ENCODE results near the gene TCEANC2. TPM values are rescaled to one million over a fixed set of nuclear protein-coding genes. Genes with fewer than 3 reads are reported as not detected.

Gene TCEANC2
- total and polyA plus RNA-seq, 2 experiments from 2014 or later, result 6.0 to 6.3 TPM

DNA sequence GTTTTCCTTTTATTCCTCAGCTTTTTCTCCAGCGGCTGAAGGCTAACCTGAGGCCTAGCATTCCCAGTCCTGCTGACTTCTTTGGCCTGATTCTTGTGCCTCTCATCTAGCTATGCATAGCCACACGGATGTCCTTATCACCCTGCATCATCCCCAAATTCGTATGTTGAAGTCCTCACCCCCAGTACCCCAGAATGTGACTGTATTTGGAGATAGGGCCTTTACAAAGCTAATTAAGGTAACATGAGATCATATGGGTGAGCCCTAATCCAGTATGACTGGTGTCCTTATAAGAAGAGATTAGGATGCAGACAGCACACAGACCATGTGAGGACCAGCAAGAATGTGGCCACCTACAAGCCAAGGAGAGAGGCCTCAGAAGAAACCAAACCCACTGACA, 54.7 kb downstream of the TCEANC2 start:
- Mint-ChIP-seq H3K36me3 (ENCODE audit: low read depth) (no peaks in the 10 kb centered on the region), H3K27me3 (ENCODE audit: insufficient read depth, low read depth, poor library complexity) (peaks cover 2% of the 10 kb centered on the region), H3K27ac (no peak overlapping the region), H3K9me3 (no peaks in the 10 kb centered on the region; the same call in 2 of the 3 replicates), H3K4me3 (no peak overlapping the region), H3K4me1 (peaks cover 2% of the 10 kb centered on the region)
- Histone ChIP-seq H3K4me2 (no peak overlapping the region), H3K36me3 (ENCODE audit: insufficient read depth) (no peaks in the 10 kb centered on the region), H2AFZ (no peak overlapping the region), H3K79me2 (replicated peaks; ENCODE audit: insufficient read depth) (no peaks in the 10 kb centered on the region), H3K4me3 (no peak overlapping the region), H3F3A (replicated peaks; ENCODE audit: low read depth) (no peaks in the 10 kb centered on the region), H4K20me1 (replicated peaks; ENCODE audit: insufficient read depth) (no peaks in the 10 kb centered on the region), H3K27ac (ENCODE audit: low read depth) (no peak overlapping the region), H3K9me2 (ENCODE audit: insufficient read depth) (no peaks in the 10 kb centered on the region), H3K4me1 (ENCODE audit: insufficient read depth) (no peaks in the 10 kb centered on the region), H3K27me3 (ENCODE audit: insufficient read depth) (no peaks in the 10 kb centered on the region)
- TF ChIP-seq, protein P1, sequence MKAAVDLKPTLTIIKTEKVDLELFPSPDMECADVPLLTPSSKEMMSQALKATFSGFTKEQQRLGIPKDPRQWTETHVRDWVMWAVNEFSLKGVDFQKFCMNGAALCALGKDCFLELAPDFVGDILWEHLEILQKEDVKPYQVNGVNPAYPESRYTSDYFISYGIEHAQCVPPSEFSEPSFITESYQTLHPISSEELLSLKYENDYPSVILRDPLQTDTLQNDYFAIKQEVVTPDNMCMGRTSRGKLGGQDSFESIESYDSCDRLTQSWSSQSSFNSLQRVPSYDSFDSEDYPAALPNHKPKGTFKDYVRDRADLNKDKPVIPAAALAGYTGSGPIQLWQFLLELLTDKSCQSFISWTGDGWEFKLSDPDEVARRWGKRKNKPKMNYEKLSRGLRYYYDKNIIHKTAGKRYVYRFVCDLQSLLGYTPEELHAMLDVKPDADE (IDR thresholded peaks at IDR 0.05), result no peak
- TF ChIP-seq ZNF331 (CRISPR knock-in tag; IDR thresholded peaks at IDR 0.05; ENCODE audit: low read depth) (no peak), STAT1 (IDR thresholded peaks at IDR 0.05; ENCODE audit: unreplicated experiment) (no peak), CREB1 (CRISPR knock-in tag; IDR thresholded peaks at IDR 0.05; ENCODE audit: low read depth) (no peak), EZH2 (IDR thresholded peaks at IDR 0.05; ENCODE audit: low read depth, unreplicated experiment) (no peak), JUNB (IDR thresholded peaks at IDR 0.05; ENCODE audit: unreplicated experiment) (no peak), EZH2phosphoT487 (IDR thresholded peaks at IDR 0.05; ENCODE audit: unreplicated experiment) (no peak), ZNF114 (CRISPR knock-in tag; IDR thresholded peaks at IDR 0.05) (no peak), POLR2AphosphoS5 (IDR thresholded peaks at IDR 0.05; ENCODE audit: low read depth) (no peak), NANOG (IDR thresholded peaks at IDR 0.05; ENCODE audit: borderline replicate concordance) (no peak)
- TF ChIP-seq, protein P2, sequence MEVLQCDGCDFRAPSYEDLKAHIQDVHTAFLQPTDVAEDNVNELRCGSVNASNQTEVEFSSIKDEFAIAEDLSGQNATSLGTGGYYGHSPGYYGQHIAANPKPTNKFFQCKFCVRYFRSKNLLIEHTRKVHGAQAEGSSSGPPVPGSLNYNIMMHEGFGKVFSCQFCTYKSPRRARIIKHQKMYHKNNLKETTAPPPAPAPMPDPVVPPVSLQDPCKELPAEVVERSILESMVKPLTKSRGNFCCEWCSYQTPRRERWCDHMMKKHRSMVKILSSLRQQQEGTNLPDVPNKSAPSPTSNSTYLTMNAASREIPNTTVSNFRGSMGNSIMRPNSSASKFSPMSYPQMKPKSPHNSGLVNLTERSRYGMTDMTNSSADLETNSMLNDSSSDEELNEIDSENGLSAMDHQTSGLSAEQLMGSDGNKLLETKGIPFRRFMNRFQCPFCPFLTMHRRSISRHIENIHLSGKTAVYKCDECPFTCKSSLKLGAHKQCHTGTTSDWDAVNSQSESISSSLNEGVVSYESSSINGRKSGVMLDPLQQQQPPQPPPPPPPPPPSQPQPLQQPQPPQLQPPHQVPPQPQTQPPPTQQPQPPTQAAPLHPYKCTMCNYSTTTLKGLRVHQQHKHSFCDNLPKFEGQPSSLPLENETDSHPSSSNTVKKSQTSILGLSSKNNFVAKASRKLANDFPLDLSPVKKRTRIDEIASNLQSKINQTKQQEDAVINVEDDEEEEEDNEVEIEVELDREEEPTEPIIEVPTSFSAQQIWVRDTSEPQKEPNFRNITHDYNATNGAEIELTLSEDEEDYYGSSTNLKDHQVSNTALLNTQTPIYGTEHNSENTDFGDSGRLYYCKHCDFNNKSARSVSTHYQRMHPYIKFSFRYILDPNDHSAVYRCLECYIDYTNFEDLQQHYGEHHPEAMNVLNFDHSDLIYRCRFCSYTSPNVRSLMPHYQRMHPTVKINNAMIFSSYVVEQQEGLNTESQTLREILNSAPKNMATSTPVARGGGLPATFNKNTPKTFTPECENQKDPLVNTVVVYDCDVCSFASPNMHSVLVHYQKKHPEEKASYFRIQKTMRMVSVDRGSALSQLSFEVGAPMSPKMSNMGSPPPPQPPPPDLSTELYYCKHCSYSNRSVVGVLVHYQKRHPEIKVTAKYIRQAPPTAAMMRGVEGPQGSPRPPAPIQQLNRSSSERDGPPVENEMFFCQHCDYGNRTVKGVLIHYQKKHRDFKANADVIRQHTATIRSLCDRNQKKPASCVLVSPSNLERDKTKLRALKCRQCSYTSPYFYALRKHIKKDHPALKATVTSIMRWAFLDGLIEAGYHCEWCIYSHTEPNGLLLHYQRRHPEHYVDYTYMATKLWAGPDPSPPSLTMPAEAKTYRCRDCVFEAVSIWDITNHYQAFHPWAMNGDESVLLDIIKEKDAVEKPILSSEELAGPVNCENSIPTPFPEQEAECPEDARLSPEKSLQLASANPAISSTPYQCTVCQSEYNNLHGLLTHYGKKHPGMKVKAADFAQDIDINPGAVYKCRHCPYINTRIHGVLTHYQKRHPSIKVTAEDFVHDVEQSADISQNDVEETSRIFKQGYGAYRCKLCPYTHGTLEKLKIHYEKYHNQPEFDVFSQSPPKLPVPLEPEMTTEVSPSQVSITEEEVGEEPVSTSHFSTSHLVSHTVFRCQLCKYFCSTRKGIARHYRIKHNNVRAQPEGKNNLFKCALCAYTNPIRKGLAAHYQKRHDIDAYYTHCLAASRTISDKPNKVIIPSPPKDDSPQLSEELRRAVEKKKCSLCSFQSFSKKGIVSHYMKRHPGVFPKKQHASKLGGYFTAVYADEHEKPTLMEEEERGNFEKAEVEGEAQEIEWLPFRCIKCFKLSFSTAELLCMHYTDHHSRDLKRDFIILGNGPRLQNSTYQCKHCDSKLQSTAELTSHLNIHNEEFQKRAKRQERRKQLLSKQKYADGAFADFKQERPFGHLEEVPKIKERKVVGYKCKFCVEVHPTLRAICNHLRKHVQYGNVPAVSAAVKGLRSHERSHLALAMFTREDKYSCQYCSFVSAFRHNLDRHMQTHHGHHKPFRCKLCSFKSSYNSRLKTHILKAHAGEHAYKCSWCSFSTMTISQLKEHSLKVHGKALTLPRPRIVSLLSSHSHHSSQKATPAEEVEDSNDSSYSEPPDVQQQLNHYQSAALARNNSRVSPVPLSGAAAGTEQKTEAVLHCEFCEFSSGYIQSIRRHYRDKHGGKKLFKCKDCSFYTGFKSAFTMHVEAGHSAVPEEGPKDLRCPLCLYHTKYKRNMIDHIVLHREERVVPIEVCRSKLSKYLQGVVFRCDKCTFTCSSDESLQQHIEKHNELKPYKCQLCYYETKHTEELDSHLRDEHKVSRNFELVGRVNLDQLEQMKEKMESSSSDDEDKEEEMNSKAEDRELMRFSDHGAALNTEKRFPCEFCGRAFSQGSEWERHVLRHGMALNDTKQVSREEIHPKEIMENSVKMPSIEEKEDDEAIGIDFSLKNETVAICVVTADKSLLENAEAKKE (CRISPR knock-in tag; IDR thresholded peaks at IDR 0.05), result no peak
- TF ChIP-seq, protein P3, sequence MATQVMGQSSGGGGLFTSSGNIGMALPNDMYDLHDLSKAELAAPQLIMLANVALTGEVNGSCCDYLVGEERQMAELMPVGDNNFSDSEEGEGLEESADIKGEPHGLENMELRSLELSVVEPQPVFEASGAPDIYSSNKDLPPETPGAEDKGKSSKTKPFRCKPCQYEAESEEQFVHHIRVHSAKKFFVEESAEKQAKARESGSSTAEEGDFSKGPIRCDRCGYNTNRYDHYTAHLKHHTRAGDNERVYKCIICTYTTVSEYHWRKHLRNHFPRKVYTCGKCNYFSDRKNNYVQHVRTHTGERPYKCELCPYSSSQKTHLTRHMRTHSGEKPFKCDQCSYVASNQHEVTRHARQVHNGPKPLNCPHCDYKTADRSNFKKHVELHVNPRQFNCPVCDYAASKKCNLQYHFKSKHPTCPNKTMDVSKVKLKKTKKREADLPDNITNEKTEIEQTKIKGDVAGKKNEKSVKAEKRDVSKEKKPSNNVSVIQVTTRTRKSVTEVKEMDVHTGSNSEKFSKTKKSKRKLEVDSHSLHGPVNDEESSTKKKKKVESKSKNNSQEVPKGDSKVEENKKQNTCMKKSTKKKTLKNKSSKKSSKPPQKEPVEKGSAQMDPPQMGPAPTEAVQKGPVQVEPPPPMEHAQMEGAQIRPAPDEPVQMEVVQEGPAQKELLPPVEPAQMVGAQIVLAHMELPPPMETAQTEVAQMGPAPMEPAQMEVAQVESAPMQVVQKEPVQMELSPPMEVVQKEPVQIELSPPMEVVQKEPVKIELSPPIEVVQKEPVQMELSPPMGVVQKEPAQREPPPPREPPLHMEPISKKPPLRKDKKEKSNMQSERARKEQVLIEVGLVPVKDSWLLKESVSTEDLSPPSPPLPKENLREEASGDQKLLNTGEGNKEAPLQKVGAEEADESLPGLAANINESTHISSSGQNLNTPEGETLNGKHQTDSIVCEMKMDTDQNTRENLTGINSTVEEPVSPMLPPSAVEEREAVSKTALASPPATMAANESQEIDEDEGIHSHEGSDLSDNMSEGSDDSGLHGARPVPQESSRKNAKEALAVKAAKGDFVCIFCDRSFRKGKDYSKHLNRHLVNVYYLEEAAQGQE (IDR thresholded peaks at IDR 0.05; ENCODE audit: unreplicated experiment), result no peak
- TF ChIP-seq, protein P4, sequence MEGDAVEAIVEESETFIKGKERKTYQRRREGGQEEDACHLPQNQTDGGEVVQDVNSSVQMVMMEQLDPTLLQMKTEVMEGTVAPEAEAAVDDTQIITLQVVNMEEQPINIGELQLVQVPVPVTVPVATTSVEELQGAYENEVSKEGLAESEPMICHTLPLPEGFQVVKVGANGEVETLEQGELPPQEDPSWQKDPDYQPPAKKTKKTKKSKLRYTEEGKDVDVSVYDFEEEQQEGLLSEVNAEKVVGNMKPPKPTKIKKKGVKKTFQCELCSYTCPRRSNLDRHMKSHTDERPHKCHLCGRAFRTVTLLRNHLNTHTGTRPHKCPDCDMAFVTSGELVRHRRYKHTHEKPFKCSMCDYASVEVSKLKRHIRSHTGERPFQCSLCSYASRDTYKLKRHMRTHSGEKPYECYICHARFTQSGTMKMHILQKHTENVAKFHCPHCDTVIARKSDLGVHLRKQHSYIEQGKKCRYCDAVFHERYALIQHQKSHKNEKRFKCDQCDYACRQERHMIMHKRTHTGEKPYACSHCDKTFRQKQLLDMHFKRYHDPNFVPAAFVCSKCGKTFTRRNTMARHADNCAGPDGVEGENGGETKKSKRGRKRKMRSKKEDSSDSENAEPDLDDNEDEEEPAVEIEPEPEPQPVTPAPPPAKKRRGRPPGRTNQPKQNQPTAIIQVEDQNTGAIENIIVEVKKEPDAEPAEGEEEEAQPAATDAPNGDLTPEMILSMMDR (conservative IDR thresholded peaks at IDR 0.05; ENCODE audit: low read depth in 2 of 2), result no peak
- DNase-seq (ENCODE audit: low spot score) (no peak), ATAC-seq (no peak)
